Parathyroid adenoma (tissue), 2 donors: ENCODE data around the gene MT1B.

Experiments
- H2AFZ ChIP-seq: fragments of 300-600 bp; sonication (generic); one replicate; pipeline ENCODE4 v1.7.0; 2017; ENCODE audit warnings: antibody characterized with exemption, mild to moderate bottlenecking
- H3K27ac ChIP-seq: fragments of 300-600 bp; sonication (generic); one replicate; pipeline ENCODE4 v1.7.0; 2017
- H3K27me3 ChIP-seq: fragments of 300-600 bp; sonication (generic); one replicate; pipeline ENCODE4 v1.7.0; 2017; ENCODE audit warnings: low read length; ENCODE audit not compliant: control insufficient read depth, insufficient read depth
- H3K36me3 ChIP-seq: fragments of 300-600 bp; sonication (generic); one replicate; pipeline ENCODE4 v1.7.0; 2017; ENCODE audit warnings: low read length; ENCODE audit not compliant: control insufficient read depth, insufficient read depth
- H3K4me1 ChIP-seq: fragments of 300-600 bp; sonication (generic); one replicate; pipeline ENCODE4 v1.7.0; 2017; ENCODE audit warnings: control low read depth
- H3K4me2 ChIP-seq: fragments of 300-600 bp; sonication (generic); one replicate; pipeline ENCODE4 v1.7.0; 2017; ENCODE audit warnings: low read length
- H3K4me3 ChIP-seq: fragments of 300-600 bp; sonication (generic); one replicate; pipeline ENCODE4 v1.7.0; 2017; ENCODE audit warnings: low read depth, low read length
- H3K79me2 ChIP-seq: fragments of 300-600 bp; sonication (generic); one replicate; pipeline ENCODE4 v1.7.0; 2017; ENCODE audit warnings: control low read depth
- H3K9ac ChIP-seq: fragments of 300-600 bp; sonication (generic); one replicate; pipeline ENCODE4 v1.7.0; 2017; ENCODE audit warnings: mild to moderate bottlenecking
- H3K9me3 ChIP-seq: fragments of 300-600 bp; sonication (generic); one replicate; pipeline ENCODE4 v1.7.0; 2017; ENCODE audit warnings: low read length; ENCODE audit not compliant: control insufficient read depth
- CTCF ChIP-seq: fragments of 300-600 bp; sonication (generic); IDR thresholded peaks from one replicate; pipeline ENCODE4 v1.7.0; 2017; ENCODE audit warnings: antibody characterized with exemption, mild to moderate bottlenecking
- donor health status: primary hyperparathyroidism.

The MT1B gene

DNA sequence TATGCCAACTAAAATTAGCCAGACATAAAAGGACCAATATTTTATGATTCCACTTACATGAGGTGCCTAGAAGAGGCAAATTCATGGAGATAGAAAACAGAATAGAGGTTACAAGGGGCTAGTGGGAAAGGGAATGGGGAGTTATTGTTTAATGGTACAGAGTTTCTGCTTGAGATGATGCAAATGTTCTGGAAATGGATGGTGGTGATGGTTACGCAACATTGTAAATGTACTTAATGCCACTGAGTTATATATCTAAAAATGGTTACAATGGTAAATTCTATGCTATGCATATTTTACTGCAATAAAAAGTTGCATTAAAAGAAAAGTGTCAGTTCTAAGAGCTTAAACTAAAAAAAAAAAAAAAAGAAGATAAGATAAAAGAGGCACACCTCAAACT lies 48.5 kb downstream of the MT1B start:
- H3K4me1 ChIP-seq, result no peaks in the 10 kb centered on the region
- no peak overlapping the region for H3K27ac ChIP-seq
- no peak overlapping the region for H3K4me3 ChIP-seq
- H3K4me2 ChIP-seq, result no peak overlapping the region
- no peaks in the 10 kb centered on the region for H3K36me3 ChIP-seq
- H3K79me2 ChIP-seq, result no peaks in the 10 kb centered on the region
- H3K9ac ChIP-seq, result no peak overlapping the region
- H3K9me3 ChIP-seq, result no peaks in the 10 kb centered on the region
- no peak for TF ChIP-seq CTCF
- no peak overlapping the region for H2AFZ ChIP-seq
- no peaks in the 10 kb centered on the region for H3K27me3 ChIP-seq

GRCh38 chr16:56700631-56701030 lies 48.9 kb downstream of the MT1B start:
- no peaks in the 10 kb centered on the region for H3K9me3 ChIP-seq
- H3K27ac ChIP-seq, result no peak overlapping the region
- no peak for TF ChIP-seq CTCF
- H3K4me3 ChIP-seq, result no peak overlapping the region
- no peak overlapping the region for H3K9ac ChIP-seq
- H3K27me3 ChIP-seq, result no peaks in the 10 kb centered on the region
- no peaks in the 10 kb centered on the region for H3K4me1 ChIP-seq
- H2AFZ ChIP-seq, result no peak overlapping the region
- no peaks in the 10 kb centered on the region for H3K79me2 ChIP-seq
- H3K36me3 ChIP-seq, result no peaks in the 10 kb centered on the region
- H3K4me2 ChIP-seq, result no peak overlapping the region

DNA sequence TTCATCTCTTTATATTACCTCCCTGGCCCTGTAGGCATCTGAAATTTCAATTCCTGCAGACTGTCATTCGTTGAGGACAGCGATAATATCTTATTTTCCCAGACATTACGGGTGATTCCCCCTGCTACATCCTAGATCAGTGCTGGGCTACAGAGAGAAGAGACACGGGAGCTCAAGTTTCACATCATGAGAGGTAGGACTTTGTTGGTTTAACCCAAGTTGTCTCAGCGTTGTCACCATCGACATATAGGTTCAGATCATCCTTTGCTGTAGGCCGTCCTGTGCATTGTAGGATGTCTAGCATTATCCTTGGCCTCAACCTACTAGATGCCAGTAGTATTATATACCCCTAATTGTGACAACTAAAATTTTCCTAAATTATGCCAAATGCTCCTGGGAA lies 49.8 kb downstream of the MT1B start:
- Histone ChIP-seq H3K4me1 (no peaks in the 10 kb centered on the region), H3K36me3 (no peaks in the 10 kb centered on the region), H3K9ac (no peak overlapping the region), H3K9me3 (no peaks in the 10 kb centered on the region), H3K27me3 (no peaks in the 10 kb centered on the region), H3K27ac (no peak overlapping the region), H3K79me2 (no peaks in the 10 kb centered on the region), H3K4me3 (no peak overlapping the region), H2AFZ (peak overlapping the region; percentile 19), H3K4me2 (no peak overlapping the region)
- no peak for TF ChIP-seq CTCF
